MCF 10A (cell line): ENCODE data around the gene EXOC4. TPM values are rescaled to one million over a fixed set of nuclear protein-coding genes. Genes with fewer than 3 reads are reported as not detected.

Experiments used
- BruUV-seq: library from RNA; stranded (reverse); fragments of 400-500 nt; replicated peaks from 2 replicates; lab custom pipeline; 2021; lab: Mats Ljungman, UMichigan
- CTCF ChIA-PET: fragments of 300-600 bp; sonication (Branson Sonifier 250); formaldehyde crosslinking; extraction: SDS; loops from one replicate; lab custom pipeline; 2021; ENCODE audit warnings: antibody characterized with exemption, inconsistent platforms; lab: Yijun Ruan, JAX
- POLR2A ChIA-PET: fragments of 300-600, 350-650 bp; sonication (Branson Sonifier 250); formaldehyde crosslinking; extraction: SDS; loops from one replicate; lab custom pipeline; 2020; ENCODE audit warnings: antibody characterized with exemption, inconsistent platforms; lab: Yijun Ruan, JAX
- DNase-seq: peaks from one replicate; pipeline ENCODE4 v3.0.0-alpha.2; 2018; ENCODE audit not compliant: unreplicated experiment
- H3K27ac Mint-ChIP-seq: one replicate; pipeline ENCODE4 v1.8.0; 2022; ENCODE audit warnings: mild to moderate bottlenecking, low read depth, mixed read lengths; ENCODE audit not compliant: unreplicated experiment
- H3K27me3 Mint-ChIP-seq: one replicate; pipeline ENCODE4 v1.8.0; 2022; ENCODE audit warnings: mixed read lengths; ENCODE audit not compliant: insufficient read depth, unreplicated experiment
- H3K36me3 Mint-ChIP-seq: one replicate; pipeline ENCODE4 v1.8.0; 2022; ENCODE audit warnings: mild to moderate bottlenecking, moderate library complexity, mixed read lengths; ENCODE audit not compliant: insufficient read depth, unreplicated experiment
- H3K4me1 Mint-ChIP-seq: one replicate; pipeline ENCODE4 v1.8.0; 2022; ENCODE audit warnings: mixed read lengths; ENCODE audit not compliant: insufficient read depth, unreplicated experiment
- H3K4me3 Mint-ChIP-seq: one replicate; pipeline ENCODE4 v1.8.0; 2022; ENCODE audit warnings: mild to moderate bottlenecking, moderate library complexity, mixed read lengths; ENCODE audit not compliant: unreplicated experiment
- H3K9me3 Mint-ChIP-seq: one replicate; pipeline ENCODE4 v1.8.0; 2022; ENCODE audit warnings: mixed read lengths; ENCODE audit not compliant: unreplicated experiment
- CTCF ChIP-seq: fragments of 200-600 bp; IDR thresholded peaks from one replicate; pipeline ENCODE4 v1.8.0; 2022; ENCODE audit warnings: antibody characterized with exemption, mild to moderate bottlenecking; ENCODE audit not compliant: unreplicated experiment
- intact Hi-C: fragments of 100-400 bp; cut with micrococcal nuclease; formaldehyde crosslinking; loops from 2 replicates; pipeline ENCODE4 v1.14.1; 2022
- total RNA-seq: library from RNA; stranded (reverse); gene quantifications from 2 replicates; pipeline ENCODE4 v1.2.3, GENCODE V29; 2022

EXOC4 gene
- total RNA-seq, 1 experiment from 2014 or later = 105 TPM

- intact Hi-C loops = no loop called here
- Mint-ChIP-seq H3K4me1 (peaks cover 5% of the 10 kb centered on the region), H3K36me3 (peaks cover 5% of the 10 kb centered on the region), H3K27me3 (no peaks in the 10 kb centered on the region), H3K4me3 (no peak overlapping the region), H3K9me3 (no peaks in the 10 kb centered on the region), H3K27ac (peak overlapping the region; percentile 18)
- TF ChIP-seq CTCF = no peak
- CTCF ChIA-PET = no interaction called here
- no TSS peak for BruUV-seq
- POLR2A ChIA-PET = no interaction called here
- no peak for DNase-seq
These were observed 562.8 kb downstream of the EXOC4 start for GRCh38 chr7:133815611-133816210.

GRCh38 chr7:133819695-133820094, 566.8 kb downstream of the EXOC4 start:
- CTCF ChIA-PET = interaction anchor here (0.6 to 0.7 kb wide), 2 partner anchors 22 to 53 kb away, joined by 3 to 4 read pairs; no protein-coding TSS in a partner anchor
- Mint-ChIP-seq H3K4me1 (peaks cover 11% of the 10 kb centered on the region), H3K27ac (no peak overlapping the region), H3K4me3 (no peak overlapping the region), H3K36me3 (peaks cover 5% of the 10 kb centered on the region), H3K27me3 (no peaks in the 10 kb centered on the region), H3K9me3 (no peaks in the 10 kb centered on the region)
- no TSS peak for BruUV-seq
- no peak for TF ChIP-seq CTCF
- intact Hi-C loops = no loop called here
- no peak for DNase-seq
- POLR2A ChIA-PET = no interaction called here

- Mint-ChIP-seq H3K36me3 (peaks cover 4% of the 10 kb centered on the region), H3K27me3 (no peaks in the 10 kb centered on the region), H3K9me3 (no peaks in the 10 kb centered on the region), H3K4me1 (peaks cover 9% of the 10 kb centered on the region), H3K4me3 (no peak overlapping the region), H3K27ac (no peak overlapping the region)
- intact Hi-C loops = no loop called here
- ChIA-PET POLR2A (no interaction called here), CTCF (no interaction called here)
- DNase-seq = no peak
- BruUV-seq = no TSS peak
- no peak for TF ChIP-seq CTCF
These were observed 567.7 kb downstream of the EXOC4 start for GRCh38 chr7:133820584-133820983.

- Mint-ChIP-seq H3K27me3 (no peaks in the 10 kb centered on the region), H3K4me1 (peaks cover 6% of the 10 kb centered on the region), H3K27ac (no peak overlapping the region), H3K9me3 (no peaks in the 10 kb centered on the region), H3K36me3 (no peaks in the 10 kb centered on the region), H3K4me3 (no peak overlapping the region)
- CTCF ChIA-PET = no interaction called here
- no TSS peak for BruUV-seq
- TF ChIP-seq CTCF = no peak
- DNase-seq = no peak
- POLR2A ChIA-PET = no interaction called here
- intact Hi-C loops = no loop called here
These were observed 568.3 kb downstream of the EXOC4 start for GRCh38 chr7:133821171-133821570.
